K562 (cell line): Measurements from ENCODE around the gene NUDT9. TPM values are rescaled to one million over a fixed set of nuclear protein-coding genes. Genes with fewer than 3 reads are reported as not detected.
A peak's percentile ranks its signal among the peaks of the same experiment; 100 is the strongest.

Experiments
- FOXP1 ChIP-seq: sonication (generic); formaldehyde crosslinking; IDR thresholded peaks from 2 replicates; pipeline ENCODE4 v1.8.0; 2022; ENCODE audit warnings: mild to moderate bottlenecking, missing genetic modification reagents
- MGA ChIP-seq: fragments of 450-650 bp; IDR thresholded peaks from 2 replicates; pipeline ENCODE4 v1.6.1; 2016; ENCODE audit warnings: mild to moderate bottlenecking, moderate library complexity
- NCOA4 ChIP-seq: fragments of 450-650 bp; IDR thresholded peaks from 2 replicates; pipeline ENCODE4 v1.6.1; 2018; ENCODE audit warnings: mild to moderate bottlenecking; ENCODE audit not compliant: partially characterized antibody
- POLR2A ChIP-seq: fragments of 450-650 bp; conservative IDR thresholded peaks from 2 replicates; pipeline ENCODE4 v1.6.1; 2016
- PPARD ChIP-seq: fragments of 250-450 bp; sonication (Bioruptor Pico); IDR thresholded peaks from 2 replicates; pipeline ENCODE4 v1.8.0; 2022; ENCODE audit warnings: inconsistent platforms, mild to moderate bottlenecking, moderate library complexity
- RBBP5 ChIP-seq: fragments of 200-600 bp; sonication (generic); IDR thresholded peaks from 2 replicates; pipeline ENCODE4 v1.6.1; 2012; ENCODE audit warnings: borderline replicate concordance, mild to moderate bottlenecking, low read length, control low read depth, inconsistent platforms; ENCODE audit not compliant: insufficient read depth, poor library complexity, severe bottlenecking
- RFX1 ChIP-seq: fragments of 450-650 bp; IDR thresholded peaks from 2 replicates; pipeline ENCODE4 v1.6.1; 2016; ENCODE audit warnings: mild to moderate bottlenecking, moderate library complexity
- SP2 ChIP-seq: IDR thresholded peaks from 2 replicates; pipeline ENCODE4 v1.6.1; 2011; ENCODE audit warnings: mild to moderate bottlenecking, low read depth, low read length, moderate library complexity; ENCODE audit not compliant: poor library complexity, severe bottlenecking; ENCODE audit errors: extremely low read depth
- STAT5A ChIP-seq: IDR thresholded peaks from 2 replicates; pipeline ENCODE4 v1.6.1; 2012; ENCODE audit warnings: low read length, inconsistent platforms, borderline replicate concordance
- TCF7 ChIP-seq: sonication (generic); IDR thresholded peaks from 2 replicates; pipeline ENCODE4 v1.6.1; 2016; ENCODE audit warnings: antibody characterized with exemption, borderline replicate concordance
- TEAD1 ChIP-seq, 2 experiments: fragments of 450-650 bp in 1 of 2; sonication (generic) in 1 of 2; formaldehyde crosslinking; IDR thresholded peaks; 2 replicates each; pipeline versions ENCODE4 v1.4.0 to v1.8.0; 2020 to 2022; ENCODE audit warnings: mild to moderate bottlenecking in 2 of 2, missing genetic modification reagents in 1 of 2
- TRIM28 ChIP-seq: fragments of 450-650 bp; IDR thresholded peaks from 2 replicates; pipeline ENCODE4 v1.6.1; 2017
- ZNF197 ChIP-seq: fragments of 200-800 bp; sonication (Bioruptor generic); IDR thresholded peaks from 2 replicates; pipeline ENCODE4 v1.6.1; 2016; ENCODE audit warnings: low read depth, missing genetic modification characterization, missing compliant biosample characterization
- polyA plus RNA-seq, 8 experiments: library from polyadenylated mRNA; depleted of rRNA in 4 of 8; stranded (reverse) in 5 of 8; unstranded in 3 of 8; fragments of >200 nt; fragmentation: Nextera tagmentation in 2 of 8; fragmentation: Illumina TruSeq in 1 of 8; extraction: Ambion mirVana in 2 of 8; extraction: Trizol in 1 of 8; gene quantifications; 2 replicates each; pipeline versions ENCODE4 v1.2.1 to v1.2.3, GENCODE V29; 2011 to 2014; ENCODE audit warnings: inconsistent platforms in 1 of 8, missing spikeins in 1 of 8
- total RNA-seq, 7 experiments: library from RNA; depleted of rRNA in 6 of 7; stranded (reverse); fragments of >200 nt in 6 of 7; fragmentation: Illumina TruSeq in 2 of 7; extraction: Trizol in 2 of 7; gene quantifications; 2 replicates each; pipeline versions ENCODE4 v1.2.1 to v1.2.3, GENCODE V29; 2011 to 2021; ENCODE audit warnings: low replicate concordance in 1 of 7
- TF ChIP-seq, protein P1 (sequence below): fragments of 450-650 bp; formaldehyde crosslinking; IDR thresholded peaks from 2 replicates; pipeline ENCODE4 v1.4.0; 2022; ENCODE audit warnings: missing genetic modification characterization

The NUDT9 gene
- total and polyA plus RNA-seq, 9 of the 15 experiments (the other 6 are each of a cell fraction or from before 2014, with no cell fraction given): 8.5 to 20.8 (median 18.0) TPM

GRCh38 chr4:87422104-87423052 lies at the start of gene NUDT9 (continued):
- TF ChIP-seq SP2 (no peak), RBBP5 (peak; percentile 96), PPARD (CRISPR knock-in tag) (no peak), FOXP1 (CRISPR knock-in tag) (0 out of 2 replicates have a peak, but pooled peaks have one; percentile 70), TEAD1 (CRISPR knock-in tag; IDR thresholded peaks at IDR 0.05) (peak in 1 of 2 experiments; percentile 77; a peak in 1 of 4 replicates), POLR2A (peak; percentile 96), MGA (peak; percentile 91), NCOA4 (no peak), RFX1 (peak; percentile 65), TCF7 (peak; percentile 66; the same call in 1 of the 2 replicates), ZNF197 (peak; percentile 82), STAT5A (peak; percentile 20; the same call in 1 of the 2 replicates), TRIM28 (0 out of 2 replicates have a peak, but pooled peaks have one; percentile 43)
- TF ChIP-seq, protein P1, sequence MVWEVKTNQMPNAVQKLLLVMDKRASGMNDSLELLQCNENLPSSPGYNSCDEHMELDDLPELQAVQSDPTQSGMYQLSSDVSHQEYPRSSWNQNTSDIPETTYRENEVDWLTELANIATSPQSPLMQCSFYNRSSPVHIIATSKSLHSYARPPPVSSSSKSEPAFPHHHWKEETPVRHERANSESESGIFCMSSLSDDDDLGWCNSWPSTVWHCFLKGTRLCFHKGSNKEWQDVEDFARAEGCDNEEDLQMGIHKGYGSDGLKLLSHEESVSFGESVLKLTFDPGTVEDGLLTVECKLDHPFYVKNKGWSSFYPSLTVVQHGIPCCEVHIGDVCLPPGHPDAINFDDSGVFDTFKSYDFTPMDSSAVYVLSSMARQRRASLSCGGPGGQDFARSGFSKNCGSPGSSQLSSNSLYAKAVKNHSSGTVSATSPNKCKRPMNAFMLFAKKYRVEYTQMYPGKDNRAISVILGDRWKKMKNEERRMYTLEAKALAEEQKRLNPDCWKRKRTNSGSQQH (CRISPR knock-in tag): 0 out of 2 replicates have a peak, but pooled peaks have one; percentile 38
